Upper lobe of right lung (tissue), 1 donor: ENCODE results near the gene KCNAB2. TPM values are rescaled to one million over a fixed set of nuclear protein-coding genes. Genes with fewer than 3 reads are reported as not detected.

Experiments
- ATAC-seq: fragments of 200-7000 bp; cut with Tn5 transposase; one replicate; pipeline ENCODE4 v1.9.1; 2020; ENCODE audit warnings: mild to moderate bottlenecking, moderate library complexity
- DNase-seq: peaks from one replicate; pipeline ENCODE4 v3.0.0-alpha.2; 2020
- H3K27ac ChIP-seq: fragments of 200-600 bp; one replicate; pipeline ENCODE4 v1.8.0; 2022
- H3K27me3 ChIP-seq: fragments of 200-600 bp; one replicate; pipeline ENCODE4 v1.8.0; 2022; ENCODE audit warnings: mild to moderate bottlenecking
- H3K36me3 ChIP-seq: fragments of 200-600 bp; one replicate; pipeline ENCODE4 v1.8.0; 2022
- H3K4me1 ChIP-seq: fragments of 200-600 bp; one replicate; pipeline ENCODE4 v1.8.0; 2022
- H3K4me3 ChIP-seq: fragments of 200-600 bp; one replicate; pipeline ENCODE4 v1.8.0; 2022; ENCODE audit warnings: mild to moderate bottlenecking
- H3K9me3 ChIP-seq: fragments of 200-600 bp; one replicate; pipeline ENCODE4 v1.8.0; 2022
- CTCF ChIP-seq: fragments of 200-600 bp; IDR thresholded peaks from one replicate; pipeline ENCODE4 v1.8.0; 2022; ENCODE audit warnings: antibody characterized with exemption
- intact Hi-C: fragments of 100-400 bp; cut with DNase I; formaldehyde crosslinking; loops from one replicate; pipeline ENCODE4 v1.11.0; 2022
- total RNA-seq: library from RNA; stranded (reverse); fragmentation: NEBNext Ultra II Directional; extraction: Animal tissue kit (Norgen Biotek cat#: 25700); gene quantifications from one replicate; pipeline ENCODE4 v1.2.1, GENCODE V29; 2021
- donor health status: DM: no; HTN: yes; CAD: no; lungs with severe emphysema.

KCNAB2 gene
- total RNA-seq, 1 donor from 2014 or later, result 60.4 TPM

DNA sequence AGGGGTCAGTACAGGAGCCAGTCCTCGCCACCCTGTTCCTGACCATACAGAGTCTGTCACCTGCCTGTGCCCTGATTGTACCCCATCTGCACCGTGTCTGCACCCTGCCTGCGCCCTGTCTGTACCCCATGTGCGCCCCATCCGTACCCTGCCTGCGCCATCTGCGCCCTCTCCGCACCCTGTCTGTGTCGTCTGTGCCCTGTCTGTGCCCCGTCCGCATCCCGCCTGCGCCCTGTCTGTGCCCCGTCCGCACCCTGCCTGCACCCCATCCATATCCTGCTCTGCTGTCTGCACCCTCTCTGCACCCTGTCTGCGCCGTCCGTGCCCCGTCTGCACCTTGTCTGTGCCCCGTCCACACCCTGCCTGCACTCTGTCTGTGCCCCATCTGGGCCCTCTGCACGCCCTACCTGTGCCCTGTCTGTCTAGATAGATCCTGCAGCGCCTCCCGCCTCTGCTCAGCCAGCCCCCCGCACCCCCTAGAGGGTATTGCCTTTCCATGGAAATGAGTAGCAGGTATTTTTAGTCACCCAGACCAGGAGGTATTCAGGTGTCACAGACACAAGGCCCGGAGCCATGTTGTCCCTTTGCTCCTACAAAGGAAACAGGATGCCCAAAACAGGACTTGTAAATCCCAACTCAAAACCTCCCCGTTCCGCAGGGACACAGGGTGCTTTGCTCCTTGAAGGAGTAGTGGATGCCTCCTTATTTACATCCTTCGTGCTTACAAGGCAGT is 45.8 kb upstream of the KCNAB2 start:
- intact Hi-C loops, result no loop called here
- DNase-seq, result peak; percentile 54
- H3K27me3 ChIP-seq, result no peaks in the 10 kb centered on the region
- ATAC-seq, result no peak
- no peaks in the 10 kb centered on the region for H3K4me1 ChIP-seq
- H3K9me3 ChIP-seq, result no peaks in the 10 kb centered on the region
- H3K4me3 ChIP-seq, result no peak overlapping the region
- H3K36me3 ChIP-seq, result no peaks in the 10 kb centered on the region
- TF ChIP-seq CTCF, result no peak
- H3K27ac ChIP-seq, result no peak overlapping the region

DNA sequence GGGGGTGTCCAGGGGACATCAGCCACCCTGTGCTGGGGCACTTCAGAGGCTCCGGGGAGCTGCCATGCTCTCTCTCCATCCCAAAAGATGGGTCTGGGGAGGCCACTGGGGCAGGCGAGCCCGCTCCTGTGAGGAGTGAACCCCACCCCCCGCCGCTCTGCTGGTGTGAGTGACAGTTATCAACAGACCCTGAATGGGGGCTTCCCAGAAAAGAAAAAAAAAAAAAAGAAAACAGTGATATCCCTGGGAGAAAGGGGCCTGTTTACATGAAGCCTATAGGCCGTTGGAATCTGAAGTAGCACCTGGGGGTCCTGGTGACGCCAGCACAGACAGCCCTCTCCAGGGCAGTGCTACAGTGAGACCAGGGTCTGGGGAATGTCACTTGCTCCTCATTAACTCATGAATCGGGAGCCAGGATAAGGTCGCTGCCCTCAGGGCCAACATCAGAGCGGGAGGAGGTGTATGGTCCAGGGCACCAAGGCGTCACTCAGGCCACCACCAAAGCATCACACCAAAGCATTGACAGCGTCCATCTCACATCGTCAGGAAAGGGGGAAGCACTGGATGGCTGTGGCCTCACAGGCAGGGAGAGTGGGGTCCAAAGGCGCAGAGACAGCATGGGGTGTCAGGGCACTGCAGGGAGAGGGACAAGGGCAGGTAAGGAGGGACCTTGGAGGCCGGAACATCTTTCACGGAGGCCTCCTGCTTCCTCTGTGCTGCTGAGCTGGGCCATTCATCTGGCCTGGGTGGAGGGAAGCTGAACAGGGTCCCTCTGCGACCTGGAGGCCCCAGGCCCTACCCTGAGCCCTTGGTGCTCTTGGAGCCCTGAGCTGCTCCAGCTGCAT is 45.0 kb upstream of the KCNAB2 start:
- Histone ChIP-seq H3K36me3 (no peaks in the 10 kb centered on the region), H3K9me3 (no peaks in the 10 kb centered on the region), H3K4me1 (no peaks in the 10 kb centered on the region), H3K27me3 (no peaks in the 10 kb centered on the region), H3K4me3 (no peak overlapping the region), H3K27ac (no peak overlapping the region)
- ATAC-seq (no peak), DNase-seq (peak; percentile 23)
- intact Hi-C loops, result no loop called here
- no peak for TF ChIP-seq CTCF

- no peak overlapping the region for H3K27ac ChIP-seq
- intact Hi-C loops, result no loop called here
- no peak overlapping the region for H3K4me3 ChIP-seq
- TF ChIP-seq CTCF, result no peak
- peak; percentile 64 for DNase-seq
- no peak for ATAC-seq
- H3K27me3 ChIP-seq, result no peaks in the 10 kb centered on the region
- H3K9me3 ChIP-seq, result no peaks in the 10 kb centered on the region
- no peaks in the 10 kb centered on the region for H3K36me3 ChIP-seq
- no peaks in the 10 kb centered on the region for H3K4me1 ChIP-seq
Measured at GRCh38 chr1:6001992-6002576, 43.6 kb upstream of the KCNAB2 start.

GRCh38 chr1:6002714-6003501 is 42.8 kb upstream of the KCNAB2 start:
- H3K4me3 ChIP-seq, result no peak overlapping the region
- H3K36me3 ChIP-seq, result no peaks in the 10 kb centered on the region
- intact Hi-C loops, result no loop called here
- DNase-seq (peak; percentile 57), ATAC-seq (no peak)
- H3K27me3 ChIP-seq, result no peaks in the 10 kb centered on the region
- no peaks in the 10 kb centered on the region for H3K9me3 ChIP-seq
- TF ChIP-seq CTCF, result no peak
- no peaks in the 10 kb centered on the region for H3K4me1 ChIP-seq
- H3K27ac ChIP-seq, result no peak overlapping the region

DNA sequence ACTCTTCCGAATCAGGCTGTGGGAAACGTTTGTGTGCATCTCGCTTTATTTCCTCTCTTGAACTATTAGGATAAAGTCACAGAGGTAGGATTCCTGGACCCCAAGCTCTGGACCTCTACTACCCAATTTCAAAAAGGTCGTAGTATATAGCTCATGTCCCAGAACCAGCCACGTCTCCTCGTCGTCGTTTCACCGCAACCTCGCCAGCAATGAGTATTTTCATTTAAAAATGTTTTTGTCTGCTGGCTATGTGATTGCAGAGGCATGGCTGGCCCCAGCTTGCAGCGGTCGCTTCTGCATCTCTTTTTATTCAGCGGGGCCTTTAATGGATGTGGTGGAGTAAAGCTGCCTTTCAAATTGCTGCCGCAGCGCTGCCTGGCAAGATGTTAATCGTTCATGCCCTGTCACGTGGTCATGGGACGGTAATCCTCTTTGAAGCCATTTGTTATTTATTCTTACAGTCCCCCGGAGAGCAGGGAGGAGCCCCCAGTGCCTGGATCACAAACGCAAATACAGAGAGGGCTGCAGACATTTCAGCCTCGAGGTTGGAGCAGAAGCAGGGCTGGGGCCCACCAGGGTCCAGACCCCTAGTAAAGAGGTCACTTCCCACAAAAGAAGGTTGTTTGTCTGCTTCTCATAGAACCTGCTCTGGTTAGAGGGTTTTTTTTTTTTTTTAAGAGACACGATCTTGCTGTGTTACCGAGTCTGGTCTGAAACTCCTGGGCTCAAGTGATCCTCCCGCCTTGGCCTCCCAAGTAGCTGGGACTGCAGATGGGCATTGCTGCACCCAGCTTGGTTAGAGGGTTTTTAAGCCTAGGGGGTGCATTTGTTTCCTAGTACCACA is 41.9 kb upstream of the KCNAB2 start:
- Histone ChIP-seq H3K4me3 (no peak overlapping the region), H3K27ac (no peak overlapping the region), H3K36me3 (no peaks in the 10 kb centered on the region), H3K9me3 (no peaks in the 10 kb centered on the region), H3K4me1 (no peaks in the 10 kb centered on the region), H3K27me3 (no peaks in the 10 kb centered on the region)
- DNase-seq, result no peak
- TF ChIP-seq CTCF, result no peak
- intact Hi-C loops, result no loop called here
- ATAC-seq, result no peak
